Heart left ventricle (tissue), 16 donors: ENCODE measurements around the gene ERFE. TPM values are rescaled to one million over a fixed set of nuclear protein-coding genes. Genes with fewer than 3 reads are reported as not detected.

Experiments used
- ATAC-seq, 4 donors: fragments of 200-7000 bp; cut with Tn5 transposase; one replicate each; pipeline ENCODE4 v1.9.1; 2020 to 2022; ENCODE audit warnings: moderate library complexity in 4 of 4, mild to moderate bottlenecking in 3 of 4, moderate number of reproducible peaks in 1 of 4
- DNase-seq, 5 donors: peaks; one replicate each; pipeline ENCODE4 v3.0.0-alpha.2; 2020
- H3K27ac ChIP-seq, 12 donors: fragments of 200-600 bp; sonication (generic) in 4 of 12; one replicate each; pipeline versions ENCODE4 v1.5.0 to v1.8.0; 2016 to 2022; ENCODE audit warnings: mild to moderate bottlenecking in 2 of 12
- H3K27me3 ChIP-seq, 9 donors: fragments of 200-600 bp; sonication (generic) in 2 of 9; one replicate each; pipeline versions ENCODE4 v1.5.1 to v1.8.0; 2016 to 2022; ENCODE audit warnings: mild to moderate bottlenecking in 3 of 9
- H3K36me3 ChIP-seq, 9 donors: fragments of 200-600 bp; sonication (generic) in 2 of 9; one replicate each; pipeline versions ENCODE4 v1.5.0 to v1.8.0; 2018 to 2022; ENCODE audit warnings: mild to moderate bottlenecking in 2 of 9
- H3K4me1 ChIP-seq, 12 donors: fragments of 200-600 bp; sonication (generic) in 4 of 12; one replicate each; pipeline versions ENCODE4 v1.5.0 to v1.8.0; 2016 to 2022; ENCODE audit warnings: mild to moderate bottlenecking in 3 of 12
- H3K4me3 ChIP-seq, 12 donors: fragments of 200-600 bp; sonication (generic) in 4 of 12; one replicate each; pipeline versions ENCODE4 v1.5.0 to v1.8.0; 2017 to 2022; ENCODE audit warnings: mild to moderate bottlenecking in 9 of 12, moderate library complexity in 4 of 12
- H3K9me3 ChIP-seq, 12 donors: fragments of 200-600 bp; sonication (generic) in 4 of 12; one replicate each; pipeline versions ENCODE4 v1.5.0 to v1.8.0; 2016 to 2022; ENCODE audit warnings: mild to moderate bottlenecking in 1 of 12
- CTCF ChIP-seq, 12 donors: fragments of 200-600 bp; sonication (generic) in 4 of 12; IDR thresholded peaks; one replicate each; pipeline versions ENCODE4 v1.5.0 to v1.8.0; 2018 to 2022; ENCODE audit warnings: antibody characterized with exemption in 12 of 12, mild to moderate bottlenecking in 5 of 12
- POLR2A ChIP-seq, 2 donors: fragments of 450-650 bp; IDR thresholded peaks; one replicate each; pipeline ENCODE4 v1.6.1; 2017; ENCODE audit warnings: antibody characterized with exemption in 2 of 2, mild to moderate bottlenecking in 2 of 2, moderate library complexity in 2 of 2
- WGBS, 4 donors: extraction: QIAGEN DNeasy Blood & Tissue Kit in 2 of 4; methylation state at CpG; one replicate each; pipeline versions ENCODE4 v1.1.5 to v1.1.7; 2013 to 2018; 5-methylcytosine and 5-hydroxymethylcytosine counted together
- intact Hi-C, 10 donors: fragments of 100-400 bp; cut with DNase I; formaldehyde crosslinking; loops; one replicate each; pipeline versions ENCODE4 v1.11.1 to v1.14.2; 2022
- polyA plus RNA-seq, 2 donors: library from polyadenylated mRNA; stranded (reverse); fragments of 200-250 nt; gene quantifications; one replicate each; pipeline ENCODE4 v1.2.3, GENCODE V29; 2013
- total RNA-seq, 9 donors: library from RNA; depleted of rRNA in 2 of 9; stranded (reverse); fragments of >200 nt in 2 of 9; fragmentation: NEBNext Ultra II Directional in 3 of 9; extraction: Animal tissue kit (Norgen Biotek cat#: 25700) in 3 of 9; gene quantifications; one replicate each; pipeline versions ENCODE4 v1.1.0 to v1.2.4, GENCODE V29; 2016 to 2023
- donor health status: ischemic (EF 13 %, LVEDD 7.1; RV severe dilation, severe dysfunction).
- donor health status: healthy with polysubstance abuse.
- donor health status: DM: no; HTN: yes; CAD: no.
- donor health status: DM: no; HTN: no; CAD: no.
- donor health status: ischemic (EF 25% LVEDD 6.9; RV normal size, moderate dysfunction).
- donor health status: ischemic (EF 25% LVEDD 5.7; RV mildly dilated, moderate dysfunction).
- donor health status: healthy.
- donor health status: DM: yes; HTN: yes; CAD: no.
- donor health status: ischemic (EF 35%, LVEDD 5.7; RV mildly dilated, moderate dysfunction).
- donor health status: nonischemic (EF 11% LVEDD 7.7; RV severe dilation, severe dysfunction).
- donor health status: DM: yes; HTN: yes; CAD: no.
- donor health status: PGD.
- donor health status: ischemic (EF 29% LVEDD 5.4; RV normal size, mild dysfunction).
- donor health status: nonischemic (EF 23%, LVEDD 6.1; RV moderate dilation, normal function).

The ERFE gene
- total and polyA plus RNA-seq, 11 donors = 0.08 to 1.8 (median 0.48) TPM; not detected in 3

DNA sequence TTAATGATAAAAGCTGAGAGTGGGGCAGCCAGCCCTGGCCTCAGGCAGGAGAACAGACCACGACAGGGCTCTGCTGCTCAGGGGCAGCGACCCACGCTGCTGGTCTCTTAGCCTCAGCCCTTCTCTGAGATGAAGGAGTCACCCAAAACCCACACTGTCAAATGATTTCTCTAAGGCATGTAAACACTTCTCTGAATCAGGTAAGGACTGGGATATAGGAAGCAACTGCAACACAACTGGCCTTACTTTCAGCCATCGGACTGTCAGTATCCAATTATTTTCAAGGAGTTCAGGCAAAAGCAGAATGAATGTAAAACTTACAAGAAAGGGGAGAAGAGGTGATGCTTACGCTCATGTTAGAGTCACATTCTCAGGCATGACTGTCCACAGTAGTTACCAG lies 21.8 kb downstream of the ERFE start:
- 84 to 96% (median 95%) methylated on average over 5 of the region's 5 CpGs for WGBS, 4 donors
- DNase-seq = no peak

GRCh38 chr2:238182362-238182761 lies 23.6 kb downstream of the ERFE start:
- no peak overlapping the region for H3K27ac ChIP-seq
- no peak overlapping the region for H3K4me3 ChIP-seq
- peaks cover 0 to 8% (median 0%) of the 10 kb centered on the region in 12 donors for H3K4me1 ChIP-seq
- no peaks in the 10 kb centered on the region for H3K9me3 ChIP-seq
- DNase-seq (no peak), ATAC-seq (peak in 1 of 4 donors; percentile 31)
- 53 to 73% (median 66%) methylated on average over 6 of the region's 6 CpGs for WGBS, 4 donors
- H3K36me3 ChIP-seq = peaks cover 3 to 100% (median 100%) of the 10 kb centered on the region in 9 donors
- intact Hi-C loops = no loop called here
- no peak for TF ChIP-seq CTCF (IDR thresholded peaks at IDR 0.05)
- no peak for TF ChIP-seq POLR2A (IDR thresholded peaks at IDR 0.05)
- no peaks in the 10 kb centered on the region for H3K27me3 ChIP-seq

More for the DNA sequence above, 21.8 kb downstream of the ERFE start:
- TF ChIP-seq CTCF (IDR thresholded peaks at IDR 0.05) (no peak), POLR2A (IDR thresholded peaks at IDR 0.05) (no peak)
- H3K9me3 ChIP-seq = no peaks in the 10 kb centered on the region
- intact Hi-C loops = no loop called here
- no peak overlapping the region for H3K4me3 ChIP-seq
- no peaks in the 10 kb centered on the region for H3K27me3 ChIP-seq
- H3K27ac ChIP-seq = no peak overlapping the region
- peaks cover 0 to 7% (median 0%) of the 10 kb centered on the region in 12 donors for H3K4me1 ChIP-seq
- peaks cover 3 to 100% (median 97%) of the 10 kb centered on the region in 9 donors for H3K36me3 ChIP-seq
- no peak for ATAC-seq

DNA sequence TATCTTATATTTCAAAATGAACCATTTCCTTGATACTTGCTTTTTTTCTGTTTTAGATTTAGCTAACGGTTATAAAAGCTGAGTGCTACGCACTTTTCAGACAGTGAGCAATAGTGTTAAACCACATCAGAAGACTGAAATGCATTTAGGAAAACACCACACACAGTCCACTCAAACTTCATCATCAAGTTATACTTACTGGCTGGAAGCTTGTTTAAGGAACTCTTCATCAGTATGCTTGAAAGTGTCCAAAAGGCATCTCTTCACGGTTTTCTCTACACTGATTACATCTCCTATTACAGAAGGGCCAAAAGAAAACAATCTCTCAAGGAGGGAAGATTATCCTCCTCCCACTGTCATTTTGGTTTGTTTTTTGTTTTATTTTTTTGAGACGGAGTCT lies 25.1 kb downstream of the ERFE start:
- DNase-seq (no peak), ATAC-seq (no peak)
- Histone ChIP-seq H3K27me3 (no peaks in the 10 kb centered on the region), H3K9me3 (no peaks in the 10 kb centered on the region), H3K27ac (no peak overlapping the region), H3K36me3 (peaks cover 0 to 100% (median 100%) of the 10 kb centered on the region in 9 donors), H3K4me1 (peaks cover 0 to 21% (median 0%) of the 10 kb centered on the region in 12 donors), H3K4me3 (no peak overlapping the region)
- TF ChIP-seq POLR2A (IDR thresholded peaks at IDR 0.05) (no peak), CTCF (IDR thresholded peaks at IDR 0.05) (no peak)
- intact Hi-C loops = no loop called here
- 87 to 95% (median 91%) methylated on average over 4 of the region's 4 CpGs for WGBS, 4 donors

GRCh38 chr2:238187618-238188548 lies 29.1 kb downstream of the ERFE start:
- ATAC-seq (peak; percentile 71 to 89 (median 88)), DNase-seq (no peak)
- Histone ChIP-seq H3K36me3 (peaks cover 0 to 100% (median 96%) of the 10 kb centered on the region in 9 donors), H3K4me3 (no peak overlapping the region), H3K9me3 (no peaks in the 10 kb centered on the region), H3K4me1 (peaks cover 0 to 21% (median 0%) of the 10 kb centered on the region in 12 donors), H3K27me3 (no peaks in the 10 kb centered on the region), H3K27ac (peak overlapping the region in 4 of 12 donors; percentile 8 to 28 (median 10))
- WGBS, 4 donors = 80 to 88% (median 80%) methylated on average over 17 of the region's 17 CpGs
- intact Hi-C loops = no loop called here
- TF ChIP-seq POLR2A (IDR thresholded peaks at IDR 0.05) (no peak), CTCF (IDR thresholded peaks at IDR 0.05) (no peak)
